Chondrocyte (in vitro differentiated cells): ENCODE measurements around the gene THNSL1. TPM values are rescaled to one million over a fixed set of nuclear protein-coding genes. Genes with fewer than 3 reads are reported as not detected.

Experiments
- DNase-seq: peaks from one replicate; pipeline ENCODE4 v3.0.0; 2021; ENCODE audit warnings: mixed read lengths, low spot score
- H3K27ac Mint-ChIP-seq: one replicate; pipeline ENCODE4 v1.8.0; 2021; ENCODE audit warnings: mild to moderate bottlenecking, moderate library complexity, mixed read lengths; ENCODE audit not compliant: unreplicated experiment
- H3K27me3 Mint-ChIP-seq: 2 replicates; pipeline ENCODE4 v1.8.0; 2021; ENCODE audit warnings: low read depth, mixed read lengths
- H3K36me3 Mint-ChIP-seq: 2 replicates; pipeline ENCODE4 v1.8.0; 2021; ENCODE audit warnings: low read depth, mixed read lengths
- H3K4me1 Mint-ChIP-seq: 2 replicates; pipeline ENCODE4 v1.8.0; 2021; ENCODE audit warnings: low read depth, mild to moderate bottlenecking, mixed read lengths
- H3K4me3 Mint-ChIP-seq: one replicate; pipeline ENCODE4 v1.8.0; 2021; ENCODE audit warnings: mild to moderate bottlenecking, moderate library complexity, mixed read lengths; ENCODE audit not compliant: unreplicated experiment
- H3K9me3 Mint-ChIP-seq: 2 replicates; pipeline ENCODE4 v1.8.0; 2021; ENCODE audit warnings: low read depth, mixed read lengths
- total RNA-seq: library from RNA; stranded (reverse); gene quantifications from 3 replicates; pipeline ENCODE4 v1.2.1, GENCODE V29; 2021
- TF ChIP-seq, protein P1 (sequence below): fragments of 200-600 bp; sonication (generic); IDR thresholded peaks from 2 replicates; pipeline ENCODE4 v1.5.0; 2021; ENCODE audit warnings: antibody characterized with exemption, mild to moderate bottlenecking, moderate library complexity

Gene THNSL1
- total RNA-seq, 1 donor from 2014 or later, result 3.0 TPM

DNA sequence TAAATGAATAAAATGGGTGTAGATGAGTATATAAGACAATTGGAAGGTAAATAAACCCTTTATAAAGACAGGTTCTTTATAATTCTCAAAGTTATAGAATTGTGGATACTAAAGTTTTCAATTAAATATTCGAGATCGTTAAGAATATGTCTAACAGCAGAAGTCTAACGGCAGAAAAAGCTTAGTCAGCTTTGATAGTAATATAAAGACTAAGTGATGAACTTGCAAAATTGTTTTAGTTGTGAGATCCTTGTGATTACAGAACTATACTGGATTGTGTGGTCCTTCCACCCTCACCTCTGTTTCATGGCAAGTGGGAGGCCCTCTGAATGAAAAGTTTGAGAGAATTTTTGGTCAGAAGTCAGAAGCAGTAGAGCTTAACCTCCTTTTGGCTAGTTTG lies 2.3 kb downstream of the THNSL1 start:
- no peaks in the 10 kb centered on the region for H3K27me3 Mint-ChIP-seq
- H3K4me1 Mint-ChIP-seq, result peaks cover 42% of the 10 kb centered on the region
- no peaks in the 10 kb centered on the region for H3K9me3 Mint-ChIP-seq
- H3K4me3 Mint-ChIP-seq, result no peak overlapping the region
- TF ChIP-seq, protein P1, sequence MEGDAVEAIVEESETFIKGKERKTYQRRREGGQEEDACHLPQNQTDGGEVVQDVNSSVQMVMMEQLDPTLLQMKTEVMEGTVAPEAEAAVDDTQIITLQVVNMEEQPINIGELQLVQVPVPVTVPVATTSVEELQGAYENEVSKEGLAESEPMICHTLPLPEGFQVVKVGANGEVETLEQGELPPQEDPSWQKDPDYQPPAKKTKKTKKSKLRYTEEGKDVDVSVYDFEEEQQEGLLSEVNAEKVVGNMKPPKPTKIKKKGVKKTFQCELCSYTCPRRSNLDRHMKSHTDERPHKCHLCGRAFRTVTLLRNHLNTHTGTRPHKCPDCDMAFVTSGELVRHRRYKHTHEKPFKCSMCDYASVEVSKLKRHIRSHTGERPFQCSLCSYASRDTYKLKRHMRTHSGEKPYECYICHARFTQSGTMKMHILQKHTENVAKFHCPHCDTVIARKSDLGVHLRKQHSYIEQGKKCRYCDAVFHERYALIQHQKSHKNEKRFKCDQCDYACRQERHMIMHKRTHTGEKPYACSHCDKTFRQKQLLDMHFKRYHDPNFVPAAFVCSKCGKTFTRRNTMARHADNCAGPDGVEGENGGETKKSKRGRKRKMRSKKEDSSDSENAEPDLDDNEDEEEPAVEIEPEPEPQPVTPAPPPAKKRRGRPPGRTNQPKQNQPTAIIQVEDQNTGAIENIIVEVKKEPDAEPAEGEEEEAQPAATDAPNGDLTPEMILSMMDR, result no peak
- H3K36me3 Mint-ChIP-seq, result no peaks in the 10 kb centered on the region
- no peak for DNase-seq
- no peak overlapping the region for H3K27ac Mint-ChIP-seq

DNA sequence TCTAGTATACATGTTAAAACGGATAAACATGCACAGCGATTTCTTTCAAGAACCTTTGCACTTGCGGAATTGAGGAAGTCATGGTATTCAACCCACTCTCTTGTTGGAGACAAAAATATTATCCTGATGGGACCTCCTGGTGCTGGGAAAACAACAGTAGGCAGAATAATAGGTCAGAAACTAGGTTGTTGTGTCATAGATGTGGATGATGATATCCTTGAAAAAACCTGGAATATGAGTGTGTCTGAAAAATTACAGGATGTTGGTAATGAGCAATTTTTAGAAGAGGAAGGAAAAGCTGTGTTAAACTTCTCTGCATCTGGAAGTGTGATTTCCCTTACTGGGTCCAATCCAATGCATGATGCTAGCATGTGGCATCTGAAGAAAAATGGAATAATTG lies 6.9 kb downstream of the THNSL1 start:
- Mint-ChIP-seq H3K4me1 (peaks cover 38% of the 10 kb centered on the region), H3K4me3 (no peak overlapping the region), H3K9me3 (no peaks in the 10 kb centered on the region), H3K27ac (no peak overlapping the region), H3K36me3 (no peaks in the 10 kb centered on the region), H3K27me3 (no peaks in the 10 kb centered on the region)
- DNase-seq, result no peak
- TF ChIP-seq, protein P1, result no peak

DNA sequence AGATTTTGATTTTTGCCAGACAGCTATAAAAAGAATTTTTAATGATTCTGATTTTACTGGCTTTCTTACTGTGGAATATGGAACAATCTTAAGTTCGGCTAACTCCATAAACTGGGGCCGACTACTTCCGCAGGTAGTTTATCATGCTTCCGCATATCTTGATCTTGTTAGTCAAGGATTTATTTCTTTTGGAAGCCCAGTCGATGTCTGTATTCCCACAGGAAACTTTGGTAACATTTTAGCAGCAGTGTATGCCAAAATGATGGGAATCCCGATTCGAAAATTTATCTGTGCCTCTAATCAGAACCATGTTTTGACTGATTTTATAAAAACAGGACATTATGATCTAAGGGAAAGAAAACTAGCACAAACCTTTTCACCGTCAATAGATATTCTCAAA lies 8.1 kb downstream of the THNSL1 start:
- no peak for DNase-seq
- Mint-ChIP-seq H3K4me3 (no peak overlapping the region), H3K4me1 (peaks cover 42% of the 10 kb centered on the region), H3K9me3 (no peaks in the 10 kb centered on the region), H3K27ac (no peak overlapping the region), H3K36me3 (no peaks in the 10 kb centered on the region), H3K27me3 (no peaks in the 10 kb centered on the region)
- TF ChIP-seq, protein P1, result no peak

DNA sequence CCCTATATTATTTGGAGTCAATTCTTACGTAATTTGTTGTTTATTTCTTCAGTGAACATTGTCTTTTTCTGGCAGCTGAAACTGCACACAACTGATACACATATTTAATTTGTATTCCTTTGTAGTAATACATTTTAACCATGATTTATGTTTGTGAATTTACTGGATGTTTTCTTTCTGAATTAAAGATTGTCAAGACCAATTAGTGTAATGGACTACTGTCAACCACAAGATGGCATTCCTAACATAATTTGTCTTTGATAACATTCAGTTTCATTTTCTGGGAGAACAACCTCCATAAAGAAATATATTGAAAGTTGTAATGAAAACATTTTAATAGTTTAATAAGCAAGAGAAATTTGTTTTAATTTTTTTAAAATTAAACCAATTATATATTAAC lies 10.1 kb downstream of the THNSL1 start:
- TF ChIP-seq, protein P1, result peak; percentile 73
- Mint-ChIP-seq H3K4me1 (peaks cover 42% of the 10 kb centered on the region), H3K9me3 (peaks cover 7% of the 10 kb centered on the region), H3K27me3 (no peaks in the 10 kb centered on the region), H3K36me3 (peaks cover 6% of the 10 kb centered on the region), H3K4me3 (no peak overlapping the region), H3K27ac (no peak overlapping the region)
- DNase-seq, result no peak

DNA sequence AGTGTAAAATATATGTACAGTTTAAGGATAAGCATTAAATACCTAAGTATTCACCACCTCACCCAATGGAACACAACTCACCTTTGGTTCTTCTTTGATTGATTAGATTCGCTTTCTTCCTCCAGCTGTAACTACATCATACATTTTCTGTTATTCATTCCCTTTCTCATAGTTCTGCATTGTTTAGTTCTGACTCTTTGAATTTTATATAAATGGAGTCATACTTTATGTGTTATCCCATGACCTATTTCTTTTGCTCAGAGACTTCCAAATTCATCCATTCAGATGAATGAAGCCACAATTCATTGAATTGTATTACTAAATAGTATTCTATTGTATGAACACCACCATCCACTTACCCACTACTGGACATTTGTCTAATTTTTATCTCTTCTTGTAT lies 12.3 kb downstream of the THNSL1 start:
- no peak overlapping the region for H3K4me3 Mint-ChIP-seq
- no peaks in the 10 kb centered on the region for H3K27me3 Mint-ChIP-seq
- H3K9me3 Mint-ChIP-seq, result peaks cover 7% of the 10 kb centered on the region
- H3K27ac Mint-ChIP-seq, result no peak overlapping the region
- TF ChIP-seq, protein P1, result no peak
- no peak for DNase-seq
- peaks cover 6% of the 10 kb centered on the region for H3K36me3 Mint-ChIP-seq
- peaks cover 21% of the 10 kb centered on the region for H3K4me1 Mint-ChIP-seq
